Activated CD8-positive, alpha-beta memory T cell treated with anti-CD3 and anti-CD28 coated beads, Interleukin-2, amount 50 U/mL, for 4 hours (primary cell): Measurements from ENCODE around the gene SERTAD2.

ENCODE experiments used
- DNase-seq: peaks from one replicate; pipeline ENCODE4 v3.0.0-alpha.2; 2020

Gene SERTAD2

GRCh38 chr2:64627860-64628841 lies 25.6 kb downstream of the SERTAD2 start:
- DNase-seq: no peak

GRCh38 chr2:64626963-64627760 lies 26.6 kb downstream of the SERTAD2 start:
- no peak for DNase-seq

- no peak for DNase-seq
Measured at GRCh38 chr2:64626146-64626809, 27.4 kb downstream of the SERTAD2 start.

- no peak for DNase-seq
Measured at GRCh38 chr2:64625299-64626145, 28.2 kb downstream of the SERTAD2 start.

GRCh38 chr2:64624862-64625261 lies 28.9 kb downstream of the SERTAD2 start:
- no peak for DNase-seq

GRCh38 chr2:64624108-64624610 lies 29.6 kb downstream of the SERTAD2 start:
- no peak for DNase-seq

- no peak for DNase-seq
Measured at GRCh38 chr2:64623242-64623850, 30.4 kb downstream of the SERTAD2 start.

GRCh38 chr2:64622443-64623241 lies 31.1 kb downstream of the SERTAD2 start:
- no peak for DNase-seq

GRCh38 chr2:64620661-64621060 lies 33.1 kb downstream of the SERTAD2 start:
- DNase-seq: no peak

- no peak for DNase-seq
Measured at GRCh38 chr2:64617631-64618151, 36.0 kb downstream of the SERTAD2 start.

- no peak for DNase-seq
Measured at GRCh38 chr2:64615844-64616536, 37.7 kb downstream of the SERTAD2 start.

- DNase-seq: no peak
Measured at GRCh38 chr2:64615192-64615763, 38.4 kb downstream of the SERTAD2 start.

GRCh38 chr2:64613276-64613675 lies 40.4 kb downstream of the SERTAD2 start:
- DNase-seq: no peak

GRCh38 chr2:64612575-64613195 lies 41.0 kb downstream of the SERTAD2 start:
- DNase-seq: no peak

GRCh38 chr2:64610316-64610855 lies 43.3 kb downstream of the SERTAD2 start:
- DNase-seq: no peak

- no peak for DNase-seq
Measured at GRCh38 chr2:64609942-64610281, 43.8 kb downstream of the SERTAD2 start.

GRCh38 chr2:64609227-64609941 lies 44.3 kb downstream of the SERTAD2 start:
- peak; percentile 70 for DNase-seq

GRCh38 chr2:64608867-64609226 lies 44.9 kb downstream of the SERTAD2 start:
- DNase-seq: no peak
